H54 (cell line): Measurements from ENCODE around the gene TMPRSS6.

ENCODE experiments used
- DNase-seq: peaks from one replicate; pipeline ENCODE4 v3.0.0; 2011; ENCODE audit warnings: low spot score, mixed read lengths; ENCODE audit not compliant: insufficient read length
- FAIRE-seq: peaks from 3 replicates; lab custom pipeline; 2011; peaks lifted over from hg19 to GRCh38; lab: Jason Lieb, UNC
- POLR2A ChIP-seq: IDR thresholded peaks from 2 replicates; pipeline ENCODE4 v1.6.1; 2011; ENCODE audit warnings: low read depth, mild to moderate bottlenecking, low read length

The TMPRSS6 gene

GRCh38 chr22:37113757-37114156 lies 4.2 kb upstream of the TMPRSS6 start:
- DNase-seq (no peak), FAIRE-seq (no peak)
- TF ChIP-seq POLR2A = no peak

- FAIRE-seq = no peak
- no peak for TF ChIP-seq POLR2A
Observed at GRCh38 chr22:37112084-37112728, 2.7 kb upstream of the TMPRSS6 start.

GRCh38 chr22:37111156-37111717 lies 1.7 kb upstream of the TMPRSS6 start:
- TF ChIP-seq POLR2A = no peak
- no peak for DNase-seq
- FAIRE-seq = no peak

More at GRCh38 chr22:37112084-37112728, 2.7 kb upstream of the TMPRSS6 start:
- no peak for DNase-seq

GRCh38 chr22:37107816-37108621 lies 1.5 kb downstream of the TMPRSS6 start:
- DNase-seq = no peak
- no peak for TF ChIP-seq POLR2A
- FAIRE-seq = no peak

- DNase-seq (no peak), FAIRE-seq (no peak)
- no peak for TF ChIP-seq POLR2A
Observed at GRCh38 chr22:37105990-37106389, 3.5 kb downstream of the TMPRSS6 start.

GRCh38 chr22:37105154-37105553 lies 4.4 kb downstream of the TMPRSS6 start:
- FAIRE-seq = no peak
- TF ChIP-seq POLR2A = no peak
- DNase-seq = no peak

GRCh38 chr22:37103656-37104452 lies 5.7 kb downstream of the TMPRSS6 start:
- FAIRE-seq = no peak
- no peak for TF ChIP-seq POLR2A
- no peak for DNase-seq

GRCh38 chr22:37103151-37103550 lies 6.4 kb downstream of the TMPRSS6 start:
- TF ChIP-seq POLR2A = no peak
- no peak for DNase-seq
- FAIRE-seq = no peak

- DNase-seq (no peak), FAIRE-seq (no peak)
- TF ChIP-seq POLR2A = no peak
Observed at GRCh38 chr22:37101311-37102066, 8.0 kb downstream of the TMPRSS6 start.

GRCh38 chr22:37100589-37101127 lies 8.9 kb downstream of the TMPRSS6 start:
- FAIRE-seq (no peak), DNase-seq (no peak)
- no peak for TF ChIP-seq POLR2A

GRCh38 chr22:37098976-37099591 lies 10.4 kb downstream of the TMPRSS6 start:
- FAIRE-seq = no peak
- TF ChIP-seq POLR2A = no peak
- DNase-seq = no peak

GRCh38 chr22:37097346-37097745 lies 12.2 kb downstream of the TMPRSS6 start:
- DNase-seq (no peak), FAIRE-seq (no peak)
- no peak for TF ChIP-seq POLR2A
